Spinal cord (tissue), 10 donors: ENCODE results near the gene PARD3B. TPM values are rescaled to one million over a fixed set of nuclear protein-coding genes. Genes with fewer than 3 reads are reported as not detected.
A peak's percentile ranks its signal among the peaks of the same experiment; 100 is the strongest.

Source experiments
- DNase-seq, 6 donors: peaks; one replicate each; pipeline versions ENCODE4 v3.0.0 to v3.0.0-alpha.2; 2013 to 2015; ENCODE audit warnings: low spot score in 6 of 6, low read depth in 4 of 6
- H3K27ac ChIP-seq: one replicate; pipeline ENCODE4 v1.5.1; 2013; ENCODE audit warnings: low read depth, low read length, control low read depth
- H3K27me3 ChIP-seq: one replicate; pipeline ENCODE4 v1.6.1; 2013; ENCODE audit warnings: low read length; ENCODE audit not compliant: control insufficient read depth, insufficient read depth
- H3K36me3 ChIP-seq: one replicate; pipeline ENCODE4 v1.6.1; 2013; ENCODE audit warnings: low read length; ENCODE audit not compliant: control insufficient read depth, insufficient read depth
- H3K4me1 ChIP-seq: one replicate; pipeline ENCODE4 v1.6.1; 2013; ENCODE audit warnings: low read length; ENCODE audit not compliant: control insufficient read depth, insufficient read depth
- H3K4me3 ChIP-seq: one replicate; pipeline ENCODE4 v1.5.1; 2013; ENCODE audit warnings: low read depth, low read length, control low read depth
- H3K9me3 ChIP-seq: one replicate; pipeline ENCODE4 v1.6.1; 2013; ENCODE audit warnings: low read length; ENCODE audit not compliant: control insufficient read depth, insufficient read depth
- WGBS: methylation state at CpG from one replicate; pipeline ENCODE4 v1.1.5; 2013; ENCODE audit warnings: missing lambda C conversion rate; ENCODE audit not compliant: insufficient coverage; 5-methylcytosine and 5-hydroxymethylcytosine counted together
- polyA plus RNA-seq, 2 donors: library from polyadenylated mRNA; unstranded; fragments of 120-200 nt; gene quantifications; one replicate each; pipeline ENCODE4 v1.2.1, GENCODE V29; 2013; ENCODE audit not compliant: insufficient read length in 2 of 2
- total RNA-seq, 2 donors: library from RNA; depleted of rRNA in 1 of 2; stranded (reverse); fragments of 120-200 nt in 1 of 2; fragments of >200 nt in 1 of 2; gene quantifications; one replicate each; pipeline versions ENCODE4 v1.2.3 to v1.2.4, GENCODE V29; 2013 to 2014
- donor health status: healthy.

Gene PARD3B
- total and polyA plus RNA-seq, 4 donors: 10.8 to 34.6 (median 22.1) TPM

GRCh38 chr2:204722207-204722606 lies 176.9 kb downstream of the PARD3B start:
- Histone ChIP-seq H3K36me3 (no peaks in the 10 kb centered on the region), H3K4me3 (no peak overlapping the region), H3K4me1 (no peaks in the 10 kb centered on the region), H3K27ac (no peak overlapping the region), H3K9me3 (no peaks in the 10 kb centered on the region), H3K27me3 (no peaks in the 10 kb centered on the region)
- no peak for DNase-seq
- 100% methylated on average over 1 of the region's 3 CpGs for WGBS

- WGBS: no CpG with 5 or more reads among the region's 2 CpGs
- Histone ChIP-seq H3K27ac (no peak overlapping the region), H3K9me3 (no peaks in the 10 kb centered on the region), H3K36me3 (no peaks in the 10 kb centered on the region), H3K4me1 (no peaks in the 10 kb centered on the region), H3K4me3 (no peak overlapping the region), H3K27me3 (no peaks in the 10 kb centered on the region)
- DNase-seq: no peak
Measured at GRCh38 chr2:204722691-204723090, 177.4 kb downstream of the PARD3B start.

- 100% methylated on average over 1 of the region's 3 CpGs for WGBS
- H3K27ac ChIP-seq: no peak overlapping the region
Measured at GRCh38 chr2:204725693-204726360, 180.6 kb downstream of the PARD3B start.

GRCh38 chr2:204726831-204727230 lies 181.6 kb downstream of the PARD3B start:
- no CpG with 5 or more reads among the region's 3 CpGs for WGBS
- Histone ChIP-seq H3K9me3 (no peaks in the 10 kb centered on the region), H3K36me3 (no peaks in the 10 kb centered on the region), H3K4me1 (no peaks in the 10 kb centered on the region), H3K27ac (no peak overlapping the region), H3K27me3 (no peaks in the 10 kb centered on the region), H3K4me3 (no peak overlapping the region)
- no peak for DNase-seq

More at GRCh38 chr2:204725693-204726360, 180.6 kb downstream of the PARD3B start:
- DNase-seq: no peak
- H3K9me3 ChIP-seq: no peaks in the 10 kb centered on the region
- H3K36me3 ChIP-seq: no peaks in the 10 kb centered on the region
- no peaks in the 10 kb centered on the region for H3K4me1 ChIP-seq
- H3K27me3 ChIP-seq: no peaks in the 10 kb centered on the region
- no peak overlapping the region for H3K4me3 ChIP-seq

GRCh38 chr2:204727368-204727767 lies 182.1 kb downstream of the PARD3B start:
- no peak overlapping the region for H3K27ac ChIP-seq
- H3K9me3 ChIP-seq: no peaks in the 10 kb centered on the region
- no peaks in the 10 kb centered on the region for H3K4me1 ChIP-seq
- WGBS: 42% methylated on average over 2 of the region's 3 CpGs
- H3K4me3 ChIP-seq: no peak overlapping the region
- no peaks in the 10 kb centered on the region for H3K36me3 ChIP-seq
- DNase-seq: no peak
- H3K27me3 ChIP-seq: no peaks in the 10 kb centered on the region

- Histone ChIP-seq H3K4me1 (no peaks in the 10 kb centered on the region), H3K9me3 (no peaks in the 10 kb centered on the region), H3K36me3 (no peaks in the 10 kb centered on the region), H3K27ac (no peak overlapping the region), H3K27me3 (no peaks in the 10 kb centered on the region), H3K4me3 (no peak overlapping the region)
- DNase-seq: peak in 2 of 6 donors; percentile 21 to 70
- 40% methylated on average over 1 of the region's 4 CpGs for WGBS
Measured at GRCh38 chr2:204730603-204731002, 185.3 kb downstream of the PARD3B start.

GRCh38 chr2:204732019-204732418 lies 186.7 kb downstream of the PARD3B start:
- no peaks in the 10 kb centered on the region for H3K36me3 ChIP-seq
- H3K9me3 ChIP-seq: no peaks in the 10 kb centered on the region
- H3K4me1 ChIP-seq: no peaks in the 10 kb centered on the region
- H3K4me3 ChIP-seq: no peak overlapping the region
- DNase-seq: no peak
- no peak overlapping the region for H3K27ac ChIP-seq
- no peaks in the 10 kb centered on the region for H3K27me3 ChIP-seq
- WGBS: 74% methylated on average over 2 of the region's 3 CpGs

- no peak for DNase-seq
- H3K27ac ChIP-seq: no peak overlapping the region
- no peaks in the 10 kb centered on the region for H3K36me3 ChIP-seq
- no CpG with 5 or more reads among the region's 1 CpG for WGBS
- H3K4me3 ChIP-seq: no peak overlapping the region
- H3K27me3 ChIP-seq: no peaks in the 10 kb centered on the region
- peaks cover 4% of the 10 kb centered on the region for H3K9me3 ChIP-seq
- no peaks in the 10 kb centered on the region for H3K4me1 ChIP-seq
Measured at GRCh38 chr2:204737296-204737695, 192.0 kb downstream of the PARD3B start.

- H3K4me1 ChIP-seq: no peaks in the 10 kb centered on the region
Measured at GRCh38 chr2:204738721-204739120, 193.4 kb downstream of the PARD3B start.

GRCh38 chr2:204743393-204743960 lies 198.2 kb downstream of the PARD3B start:
- Histone ChIP-seq H3K9me3 (peaks cover 4% of the 10 kb centered on the region), H3K36me3 (no peaks in the 10 kb centered on the region), H3K27ac (no peak overlapping the region), H3K4me3 (no peak overlapping the region), H3K27me3 (no peaks in the 10 kb centered on the region), H3K4me1 (no peaks in the 10 kb centered on the region)
- 83% methylated on average over 1 of the region's 2 CpGs for WGBS
- no peak for DNase-seq

More at GRCh38 chr2:204738721-204739120, 193.4 kb downstream of the PARD3B start:
- no CpG with 5 or more reads among the region's 1 CpG for WGBS
- H3K36me3 ChIP-seq: no peaks in the 10 kb centered on the region
- no peak for DNase-seq
- H3K4me3 ChIP-seq: no peak overlapping the region
- no peak overlapping the region for H3K27ac ChIP-seq
- peaks cover 4% of the 10 kb centered on the region for H3K9me3 ChIP-seq
- H3K27me3 ChIP-seq: no peaks in the 10 kb centered on the region
